Measurements from ENCODE around the gene SIGMAR1.

DNA sequence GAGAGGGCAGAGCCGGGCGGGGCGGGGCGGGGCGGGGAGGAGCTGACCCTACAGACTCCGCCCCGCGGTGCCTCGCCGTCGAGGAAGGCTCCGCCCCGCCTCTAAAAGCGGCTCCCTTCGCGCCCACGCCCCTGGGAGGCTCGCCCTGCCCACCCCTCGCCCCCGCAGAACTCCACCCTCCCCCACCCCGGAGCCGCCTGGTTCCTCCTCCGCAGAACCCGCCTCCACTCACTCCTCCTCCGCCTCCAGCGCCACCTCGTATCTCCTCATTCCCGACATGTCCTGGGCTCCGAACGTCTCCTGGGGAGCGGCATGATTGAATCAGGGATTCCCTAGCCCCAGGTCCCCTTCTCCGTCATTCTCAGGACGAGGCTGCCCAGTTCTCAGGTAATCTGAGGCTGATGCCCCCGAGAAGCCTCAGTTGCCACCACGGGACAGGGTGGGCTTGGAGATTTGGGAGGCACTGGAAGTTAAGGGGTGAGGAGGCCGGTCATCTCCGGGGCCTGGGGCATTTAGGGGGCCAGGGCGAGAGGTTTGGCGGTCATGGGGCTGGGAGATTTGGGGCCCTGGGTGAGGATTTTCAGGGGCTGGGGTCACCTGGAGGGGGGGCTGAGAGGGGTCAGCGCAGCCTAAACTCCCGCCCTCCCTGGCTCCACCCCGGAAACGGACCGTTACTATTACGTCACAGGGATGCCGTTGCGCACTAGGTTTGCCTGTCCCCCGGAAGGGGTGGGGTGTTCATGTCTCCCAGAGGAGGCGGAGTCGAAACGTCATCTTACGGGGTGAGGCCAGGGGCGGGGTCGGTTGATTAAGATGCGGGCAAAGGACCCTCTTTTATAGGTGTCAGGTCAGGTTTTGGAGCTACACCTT is 28.0 kb upstream of the SIGMAR1 start:
- TF ChIP-seq POLR2A (IDR thresholded peaks at IDR 0.05) (no peak), POLR2AphosphoS5 (IDR thresholded peaks at IDR 0.05) (peak; percentile 78 to 93 (median 86))

Measured in spleen (tissue), 3 donors.